ENCODE measurements around the gene BFSP2.

Gene BFSP2

GRCh38 chr3:133400006-133400515 lies at the start of gene BFSP2:
BFSP2 (plus strand) TSS chr3:133400056; CDS start chr3:133400084, 28 bp downstream.
- DNase-seq (ENCODE audit: low read depth in 2 of 2), result no peak

- no peak for DNase-seq (ENCODE audit: low read depth in 2 of 2)
Observed at GRCh38 chr3:133354721-133355120, 45.1 kb upstream of the BFSP2 start.

GRCh38 chr3:133360476-133360875 lies 39.4 kb upstream of the BFSP2 start:
- no peak for DNase-seq (ENCODE audit: low read depth in 2 of 2)

- DNase-seq (ENCODE audit: low read depth in 2 of 2), result no peak
Observed at GRCh38 chr3:133361011-133361410, 38.8 kb upstream of the BFSP2 start.

GRCh38 chr3:133361435-133361834 lies 38.4 kb upstream of the BFSP2 start:
- DNase-seq (ENCODE audit: low read depth in 2 of 2), result no peak

- no peak for DNase-seq (ENCODE audit: low read depth in 2 of 2)
Observed at GRCh38 chr3:133362539-133362938, 37.3 kb upstream of the BFSP2 start.

- no peak for DNase-seq (ENCODE audit: low read depth in 2 of 2)
Observed at GRCh38 chr3:133364704-133365103, 35.2 kb upstream of the BFSP2 start.

- no peak for DNase-seq (ENCODE audit: low read depth in 2 of 2)
Observed at GRCh38 chr3:133366921-133367320, 32.9 kb upstream of the BFSP2 start.

- no peak for DNase-seq (ENCODE audit: low read depth in 2 of 2)
Observed at GRCh38 chr3:133367403-133367802, 32.5 kb upstream of the BFSP2 start.

GRCh38 chr3:133367956-133368355 lies 31.9 kb upstream of the BFSP2 start:
- no peak for DNase-seq (ENCODE audit: low read depth in 2 of 2)

GRCh38 chr3:133368371-133369067 lies 31.3 kb upstream of the BFSP2 start:
- no peak for DNase-seq (ENCODE audit: low read depth in 2 of 2)

GRCh38 chr3:133369068-133369440 lies 30.8 kb upstream of the BFSP2 start:
- no peak for DNase-seq (ENCODE audit: low read depth in 2 of 2)

GRCh38 chr3:133371181-133371580 lies 28.7 kb upstream of the BFSP2 start:
- no peak for DNase-seq (ENCODE audit: low read depth in 2 of 2)

- no peak for DNase-seq (ENCODE audit: low read depth in 2 of 2)
Observed at GRCh38 chr3:133371676-133372075, 28.2 kb upstream of the BFSP2 start.

GRCh38 chr3:133374708-133375402 lies 25.0 kb upstream of the BFSP2 start:
- DNase-seq (ENCODE audit: low read depth in 2 of 2), result no peak

GRCh38 chr3:133375403-133375745 lies 24.5 kb upstream of the BFSP2 start:
- DNase-seq (ENCODE audit: low read depth in 2 of 2), result no peak

GRCh38 chr3:133376810-133377209 lies 23.0 kb upstream of the BFSP2 start:
- DNase-seq (ENCODE audit: low read depth in 2 of 2), result no peak

- DNase-seq (ENCODE audit: low read depth in 2 of 2), result no peak
Observed at GRCh38 chr3:133377396-133377795, 22.5 kb upstream of the BFSP2 start.

- DNase-seq (ENCODE audit: low read depth in 2 of 2), result no peak
Observed at GRCh38 chr3:133379926-133380325, 19.9 kb upstream of the BFSP2 start.

- no peak for DNase-seq (ENCODE audit: low read depth in 2 of 2)
Observed at GRCh38 chr3:133380481-133381225, 19.2 kb upstream of the BFSP2 start.

- DNase-seq (ENCODE audit: low read depth in 2 of 2), result no peak
Observed at GRCh38 chr3:133381346-133382109, 18.3 kb upstream of the BFSP2 start.

GRCh38 chr3:133383175-133383574 lies 16.7 kb upstream of the BFSP2 start:
- no peak for DNase-seq (ENCODE audit: low read depth in 2 of 2)
